ENCODE results near the gene CREB3L1.

Gene CREB3L1

GRCh38 chr11:46280706-46281105 is 3.2 kb downstream of the CREB3L1 start:
- TF ChIP-seq CTCF (conservative IDR thresholded peaks at IDR 0.05; ENCODE audit: low read length) = no peak
- DNase-seq (ENCODE audit: low read depth) = no peak
- H3K4me3 ChIP-seq (ENCODE audit: low read length) = peak overlapping the region; percentile 99

DNA sequence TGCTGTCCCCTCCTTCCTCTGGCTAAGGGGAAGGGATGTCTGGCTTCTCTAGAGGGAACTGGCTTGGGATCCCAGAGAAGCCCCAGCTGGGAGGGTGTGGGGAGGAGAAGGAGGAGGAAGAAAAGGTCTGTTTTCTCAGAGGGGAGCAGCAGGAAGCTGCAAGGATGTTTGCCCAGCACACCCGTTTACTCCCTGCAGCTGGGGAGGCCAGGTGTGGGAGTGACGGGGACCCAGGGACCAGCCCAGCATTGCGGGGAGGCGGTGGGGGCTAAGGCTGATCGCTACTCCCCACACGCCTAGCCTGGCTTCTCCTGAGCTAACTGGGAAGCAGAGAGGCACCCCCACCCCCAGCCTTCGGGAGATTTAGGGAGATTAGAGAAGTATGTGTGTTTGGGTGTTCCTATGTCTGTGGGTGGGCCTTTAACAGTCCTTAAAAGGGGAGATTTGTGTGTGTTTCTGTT is 3.9 kb downstream of the CREB3L1 start:
- peak overlapping the region; percentile 99 for H3K4me3 ChIP-seq (ENCODE audit: low read length)
- DNase-seq (ENCODE audit: low read depth) = no peak
- no peak for TF ChIP-seq CTCF (conservative IDR thresholded peaks at IDR 0.05; ENCODE audit: low read length)

- H3K4me3 ChIP-seq (ENCODE audit: low read length) = peak overlapping the region; percentile 24
- TF ChIP-seq CTCF (conservative IDR thresholded peaks at IDR 0.05; ENCODE audit: low read length) = no peak
- no peak for DNase-seq (ENCODE audit: low read depth)
These were observed 7.7 kb downstream of the CREB3L1 start for GRCh38 chr11:46285173-46285572.

DNA sequence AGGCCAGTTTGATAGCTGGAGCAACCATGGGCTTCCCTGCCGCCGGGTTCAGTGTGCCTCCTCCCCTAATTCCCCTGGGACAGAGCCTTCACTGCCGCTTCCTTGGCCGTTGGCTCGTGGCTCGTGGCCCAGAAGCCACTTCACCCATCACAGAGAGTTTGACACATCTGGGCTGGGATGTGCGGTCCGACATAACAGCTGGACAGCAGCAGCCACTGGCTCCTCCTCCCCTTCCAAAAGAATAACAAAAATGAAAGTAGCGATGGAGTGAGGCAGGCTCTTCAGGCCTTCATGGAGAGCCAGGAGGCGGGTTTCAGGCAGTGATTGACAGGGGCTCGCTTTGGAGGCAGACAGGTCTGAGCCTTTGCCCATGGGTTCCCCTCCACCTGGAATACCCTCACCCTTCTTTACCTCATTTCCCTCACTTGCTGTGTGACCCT is 8.2 kb downstream of the CREB3L1 start:
- peak overlapping the region; percentile 44 for H3K4me3 ChIP-seq (ENCODE audit: low read length)
- TF ChIP-seq CTCF (conservative IDR thresholded peaks at IDR 0.05; ENCODE audit: low read length) = no peak
- DNase-seq (ENCODE audit: low read depth) = peak; percentile 90

DNA sequence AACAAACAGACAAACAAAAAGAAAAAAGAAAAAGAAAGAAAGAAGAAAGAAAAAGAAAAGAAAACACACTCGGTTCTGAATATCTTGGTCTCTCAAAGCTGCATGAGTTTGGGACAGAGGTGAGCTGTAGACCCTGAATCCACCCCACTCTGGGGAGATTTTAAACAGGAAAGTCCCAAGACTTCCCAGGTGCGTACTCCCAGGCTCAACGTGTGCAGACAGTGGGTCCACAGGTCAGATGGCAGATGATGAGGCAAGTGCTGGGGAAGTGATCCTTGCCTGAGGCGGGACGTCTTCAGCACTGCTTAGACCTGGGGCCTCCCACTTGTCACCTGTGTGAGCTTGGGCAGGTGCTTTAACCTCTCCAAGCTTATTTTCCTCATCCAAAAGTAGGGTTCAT is 9.3 kb downstream of the CREB3L1 start:
- no peak for TF ChIP-seq CTCF (conservative IDR thresholded peaks at IDR 0.05; ENCODE audit: low read length)
- H3K4me3 ChIP-seq (ENCODE audit: low read length) = no peak overlapping the region
- no peak for DNase-seq (ENCODE audit: low read depth)

- no peak for DNase-seq (ENCODE audit: low read depth)
- no peak for TF ChIP-seq CTCF (conservative IDR thresholded peaks at IDR 0.05; ENCODE audit: low read length)
- H3K4me3 ChIP-seq (ENCODE audit: low read length) = no peak overlapping the region
These were observed 11.0 kb downstream of the CREB3L1 start for GRCh38 chr11:46288451-46288850.

GRCh38 chr11:46290011-46290410 is 12.5 kb downstream of the CREB3L1 start:
- H3K4me3 ChIP-seq (ENCODE audit: low read length) = peak overlapping the region; percentile 23
- DNase-seq (ENCODE audit: low read depth) = no peak
- no peak for TF ChIP-seq CTCF (conservative IDR thresholded peaks at IDR 0.05; ENCODE audit: low read length)
